Activated naive CD4-positive, alpha-beta T cell treated with anti-CD3 and anti-CD28 coated beads, Interleukin-2, amount 50 U/mL, for 72 hours (primary cell): ENCODE results near the gene KIAA1328. TPM values are rescaled to one million over a fixed set of nuclear protein-coding genes. Genes with fewer than 3 reads are reported as not detected.

Experiments
- ATAC-seq, 2 donors: fragments of 150-1000 bp; cut with Tn5 transposase; 2 replicates each; pipeline ENCODE4 v1.10.0; 2021; ENCODE audit warnings: mild to moderate bottlenecking in 2 of 2, moderate library complexity in 2 of 2
- DNase-seq, 2 donors: peaks; one replicate each; pipeline ENCODE4 v3.0.0; 2021 to 2022; ENCODE audit warnings: low spot score in 2 of 2
- H3K27ac Mint-ChIP-seq, 2 donors: one replicate each; pipeline ENCODE4 v1.8.0; 2022; ENCODE audit warnings: mild to moderate bottlenecking in 2 of 2, mixed read lengths in 2 of 2
- H3K36me3 Mint-ChIP-seq, 2 donors: one replicate each; pipeline ENCODE4 v1.8.0; 2022; ENCODE audit warnings: mixed read lengths in 2 of 2
- H3K9me3 Mint-ChIP-seq, 2 donors: one replicate each; pipeline ENCODE4 v1.8.0; 2022; ENCODE audit warnings: mixed read lengths in 2 of 2
- total RNA-seq, 2 donors: library from RNA; stranded (reverse); gene quantifications; one replicate each; pipeline ENCODE4 v1.2.3, GENCODE V29; 2022

Gene KIAA1328
- total RNA-seq, 2 donors from 2014 or later, result 8.2 to 13.2 TPM

GRCh38 chr18:37230768-37231167 is 401.8 kb downstream of the KIAA1328 start:
- DNase-seq (no peak), ATAC-seq (no peak)
- peaks cover 0 to 12% of the 10 kb centered on the region in 2 donors for H3K36me3 Mint-ChIP-seq
- H3K9me3 Mint-ChIP-seq, result peaks cover 0 to 4% of the 10 kb centered on the region in 2 donors
- no peak overlapping the region for H3K27ac Mint-ChIP-seq

- Mint-ChIP-seq H3K27ac (no peak overlapping the region), H3K36me3 (peaks cover 0 to 7% of the 10 kb centered on the region in 2 donors), H3K9me3 (peaks cover 0 to 4% of the 10 kb centered on the region in 2 donors)
- ATAC-seq (no peak), DNase-seq (no peak)
These were observed 402.3 kb downstream of the KIAA1328 start for GRCh38 chr18:37231251-37231650.

GRCh38 chr18:37235583-37235982 is 406.7 kb downstream of the KIAA1328 start:
- no peaks in the 10 kb centered on the region for H3K36me3 Mint-ChIP-seq
- ATAC-seq, result no peak
- DNase-seq, result no peak
- no peaks in the 10 kb centered on the region for H3K9me3 Mint-ChIP-seq
- H3K27ac Mint-ChIP-seq, result no peak overlapping the region

- Mint-ChIP-seq H3K9me3 (no peaks in the 10 kb centered on the region), H3K36me3 (peaks cover 0 to 4% of the 10 kb centered on the region in 2 donors), H3K27ac (no peak overlapping the region)
- no peak for ATAC-seq
- DNase-seq, result no peak
These were observed 409.6 kb downstream of the KIAA1328 start for GRCh38 chr18:37238282-37239108.

GRCh38 chr18:37242091-37242490 is 413.2 kb downstream of the KIAA1328 start:
- H3K27ac Mint-ChIP-seq, result no peak overlapping the region
- ATAC-seq (no peak), DNase-seq (no peak)
- peaks cover 3 to 6% of the 10 kb centered on the region in 2 donors for H3K9me3 Mint-ChIP-seq
- H3K36me3 Mint-ChIP-seq, result peaks cover 0 to 4% of the 10 kb centered on the region in 2 donors

GRCh38 chr18:37242826-37243560 is 414.1 kb downstream of the KIAA1328 start:
- ATAC-seq (no peak), DNase-seq (no peak)
- Mint-ChIP-seq H3K9me3 (peaks cover 3 to 6% of the 10 kb centered on the region in 2 donors), H3K27ac (no peak overlapping the region), H3K36me3 (peaks cover 0 to 4% of the 10 kb centered on the region in 2 donors)

GRCh38 chr18:37243741-37244140 is 414.8 kb downstream of the KIAA1328 start:
- DNase-seq (no peak), ATAC-seq (no peak)
- peaks cover 3 to 6% of the 10 kb centered on the region in 2 donors for H3K9me3 Mint-ChIP-seq
- H3K27ac Mint-ChIP-seq, result no peak overlapping the region
- peaks cover 0 to 4% of the 10 kb centered on the region in 2 donors for H3K36me3 Mint-ChIP-seq

GRCh38 chr18:37244618-37245017 is 415.7 kb downstream of the KIAA1328 start:
- DNase-seq (no peak), ATAC-seq (no peak)
- Mint-ChIP-seq H3K27ac (no peak overlapping the region), H3K36me3 (peaks cover 0 to 4% of the 10 kb centered on the region in 2 donors), H3K9me3 (peaks cover 3 to 6% of the 10 kb centered on the region in 2 donors)

- Mint-ChIP-seq H3K36me3 (peaks cover 0 to 4% of the 10 kb centered on the region in 2 donors), H3K27ac (no peak overlapping the region), H3K9me3 (peaks cover 3 to 6% of the 10 kb centered on the region in 2 donors)
- ATAC-seq (no peak), DNase-seq (no peak)
These were observed 417.9 kb downstream of the KIAA1328 start for GRCh38 chr18:37246779-37247340.

- ATAC-seq (no peak), DNase-seq (no peak)
- Mint-ChIP-seq H3K36me3 (peaks cover 4 to 7% of the 10 kb centered on the region in 2 donors), H3K27ac (no peak overlapping the region), H3K9me3 (peaks cover 3 to 6% of the 10 kb centered on the region in 2 donors)
These were observed 418.7 kb downstream of the KIAA1328 start for GRCh38 chr18:37247497-37248161.

- ATAC-seq (no peak), DNase-seq (no peak)
- peaks cover 6 to 7% of the 10 kb centered on the region in 2 donors for H3K36me3 Mint-ChIP-seq
- peaks cover 3 to 6% of the 10 kb centered on the region in 2 donors for H3K9me3 Mint-ChIP-seq
- no peak overlapping the region for H3K27ac Mint-ChIP-seq
These were observed 419.4 kb downstream of the KIAA1328 start for GRCh38 chr18:37248281-37248680.

- DNase-seq (no peak), ATAC-seq (no peak)
- Mint-ChIP-seq H3K36me3 (peaks cover 6 to 7% of the 10 kb centered on the region in 2 donors), H3K27ac (no peak overlapping the region), H3K9me3 (peaks cover 3 to 6% of the 10 kb centered on the region in 2 donors)
These were observed 420.4 kb downstream of the KIAA1328 start for GRCh38 chr18:37249171-37249886.

GRCh38 chr18:37249895-37250618 is 421.1 kb downstream of the KIAA1328 start:
- H3K27ac Mint-ChIP-seq, result no peak overlapping the region
- DNase-seq (no peak), ATAC-seq (no peak)
- H3K9me3 Mint-ChIP-seq, result peaks cover 0 to 2% of the 10 kb centered on the region in 2 donors
- H3K36me3 Mint-ChIP-seq, result peaks cover 6 to 12% of the 10 kb centered on the region in 2 donors

- ATAC-seq, result no peak
- H3K9me3 Mint-ChIP-seq, result no peaks in the 10 kb centered on the region
- no peak for DNase-seq
- H3K36me3 Mint-ChIP-seq, result peaks cover 6 to 17% of the 10 kb centered on the region in 2 donors
- H3K27ac Mint-ChIP-seq, result no peak overlapping the region
These were observed 422.8 kb downstream of the KIAA1328 start for GRCh38 chr18:37251679-37252078.

GRCh38 chr18:37252342-37252741 is 423.4 kb downstream of the KIAA1328 start:
- DNase-seq (no peak), ATAC-seq (no peak)
- Mint-ChIP-seq H3K36me3 (peaks cover 6 to 17% of the 10 kb centered on the region in 2 donors), H3K9me3 (no peaks in the 10 kb centered on the region), H3K27ac (no peak overlapping the region)
